DND-41 (cell line): ENCODE data around the gene GPALPP1.

Experiments used
- EZH2 ChIP-seq: IDR thresholded peaks from 3 replicates; pipeline ENCODE4 v1.6.1; 2012; ENCODE audit warnings: borderline replicate concordance, low read depth, mild to moderate bottlenecking, moderate library complexity, low read length, inconsistent platforms; ENCODE audit not compliant: severe bottlenecking
- TF ChIP-seq, protein P1 (sequence below): IDR thresholded peaks from 2 replicates; pipeline ENCODE4 v1.5.1; 2012; ENCODE audit warnings: borderline replicate concordance, low read length, moderate library complexity, mild to moderate bottlenecking; ENCODE audit not compliant: poor library complexity, severe bottlenecking; ENCODE audit errors: extremely low read depth

DNA sequence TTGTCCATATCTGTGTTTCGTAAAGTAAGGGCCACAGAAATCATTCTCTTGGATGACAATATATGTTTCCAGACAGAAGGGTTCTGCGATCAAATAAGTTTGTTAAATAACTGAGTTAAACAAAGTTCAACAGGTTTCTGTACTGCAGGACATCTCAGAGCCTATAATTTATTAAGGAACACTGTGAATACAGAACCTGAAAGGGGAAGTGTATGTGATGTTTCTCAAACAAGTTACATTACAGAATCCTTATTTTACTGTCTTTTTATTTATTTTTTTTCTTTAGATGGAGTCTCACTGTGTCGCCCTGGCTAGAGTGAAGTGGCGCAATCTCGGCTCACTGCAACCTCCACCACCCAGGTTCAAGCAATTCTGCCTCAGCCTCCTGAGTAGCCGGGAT lies 75.6 kb downstream of the GPALPP1 start:
- TF ChIP-seq, protein P1, sequence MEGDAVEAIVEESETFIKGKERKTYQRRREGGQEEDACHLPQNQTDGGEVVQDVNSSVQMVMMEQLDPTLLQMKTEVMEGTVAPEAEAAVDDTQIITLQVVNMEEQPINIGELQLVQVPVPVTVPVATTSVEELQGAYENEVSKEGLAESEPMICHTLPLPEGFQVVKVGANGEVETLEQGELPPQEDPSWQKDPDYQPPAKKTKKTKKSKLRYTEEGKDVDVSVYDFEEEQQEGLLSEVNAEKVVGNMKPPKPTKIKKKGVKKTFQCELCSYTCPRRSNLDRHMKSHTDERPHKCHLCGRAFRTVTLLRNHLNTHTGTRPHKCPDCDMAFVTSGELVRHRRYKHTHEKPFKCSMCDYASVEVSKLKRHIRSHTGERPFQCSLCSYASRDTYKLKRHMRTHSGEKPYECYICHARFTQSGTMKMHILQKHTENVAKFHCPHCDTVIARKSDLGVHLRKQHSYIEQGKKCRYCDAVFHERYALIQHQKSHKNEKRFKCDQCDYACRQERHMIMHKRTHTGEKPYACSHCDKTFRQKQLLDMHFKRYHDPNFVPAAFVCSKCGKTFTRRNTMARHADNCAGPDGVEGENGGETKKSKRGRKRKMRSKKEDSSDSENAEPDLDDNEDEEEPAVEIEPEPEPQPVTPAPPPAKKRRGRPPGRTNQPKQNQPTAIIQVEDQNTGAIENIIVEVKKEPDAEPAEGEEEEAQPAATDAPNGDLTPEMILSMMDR: no peak
- no peak for TF ChIP-seq EZH2
